C4-2B (cell line): ENCODE results near the gene WDR46.

Experiments
- CTCF ChIP-seq: fragments of 450-650 bp; conservative IDR thresholded peaks from 2 replicates; pipeline ENCODE4 v1.5.1; 2017; ENCODE audit warnings: mild to moderate bottlenecking
- ZFX ChIP-seq: fragments of 450-650 bp; IDR thresholded peaks from 2 replicates; pipeline ENCODE4 v1.6.1; 2017

GRCh38 chr6:33241968-33242367, 47.1 kb downstream of the WDR46 start:
- TF ChIP-seq CTCF: no peak
- no peak for TF ChIP-seq ZFX
